Spleen (tissue), 7 donors: ENCODE measurements around the gene RAB7A.

Source experiments
- POLR2A ChIP-seq, 3 donors: fragments of 450-650 bp; IDR thresholded peaks; one replicate each; pipeline ENCODE4 v1.5.1; 2017; ENCODE audit warnings: antibody characterized with exemption in 3 of 3, mild to moderate bottlenecking in 1 of 3
- TF ChIP-seq, protein P1 (sequence below), 11 experiments: fragments of 200-600 bp in 7 of 11; fragments of 450-650 bp in 4 of 11; sonication (generic) in 4 of 11; IDR thresholded peaks in 8 of 11; conservative IDR thresholded peaks in 3 of 11; 1 replicate in 7 of 11; 2 replicates in 4 of 11; pipeline versions ENCODE4 v1.4.0 to v1.8.0; 2016 to 2021; ENCODE audit warnings: antibody characterized with exemption in 11 of 11, inconsistent platforms in 4 of 11, mild to moderate bottlenecking in 1 of 11
- donor health status: DM: no; HTN: no; CAD: no; lungs with moderate emphysema.
- donor health status: DM: no; HTN: no; CAD: no.
- donor health status: DM: no; HTN: no; CAD: no.

DNA sequence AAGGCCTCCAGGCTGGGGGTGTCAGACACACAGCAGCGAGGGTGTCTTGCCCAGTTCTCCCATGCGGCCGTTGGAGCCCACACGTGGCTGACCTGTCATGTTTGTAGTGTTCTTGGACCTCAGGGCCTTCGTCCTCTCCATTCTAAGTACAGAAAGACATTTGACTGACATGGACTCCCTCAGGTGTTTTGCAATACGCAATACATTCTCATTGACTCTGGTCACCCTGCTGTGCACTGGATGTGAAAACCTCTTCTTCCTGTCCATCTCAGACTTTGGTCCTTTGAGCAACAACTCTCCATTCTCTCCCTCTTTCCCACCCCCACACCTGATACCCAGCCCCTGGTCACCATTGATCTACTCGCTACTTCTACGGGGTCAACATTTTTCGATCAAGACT lies 124.6 kb downstream of the RAB7A start:
- TF ChIP-seq, protein P1, sequence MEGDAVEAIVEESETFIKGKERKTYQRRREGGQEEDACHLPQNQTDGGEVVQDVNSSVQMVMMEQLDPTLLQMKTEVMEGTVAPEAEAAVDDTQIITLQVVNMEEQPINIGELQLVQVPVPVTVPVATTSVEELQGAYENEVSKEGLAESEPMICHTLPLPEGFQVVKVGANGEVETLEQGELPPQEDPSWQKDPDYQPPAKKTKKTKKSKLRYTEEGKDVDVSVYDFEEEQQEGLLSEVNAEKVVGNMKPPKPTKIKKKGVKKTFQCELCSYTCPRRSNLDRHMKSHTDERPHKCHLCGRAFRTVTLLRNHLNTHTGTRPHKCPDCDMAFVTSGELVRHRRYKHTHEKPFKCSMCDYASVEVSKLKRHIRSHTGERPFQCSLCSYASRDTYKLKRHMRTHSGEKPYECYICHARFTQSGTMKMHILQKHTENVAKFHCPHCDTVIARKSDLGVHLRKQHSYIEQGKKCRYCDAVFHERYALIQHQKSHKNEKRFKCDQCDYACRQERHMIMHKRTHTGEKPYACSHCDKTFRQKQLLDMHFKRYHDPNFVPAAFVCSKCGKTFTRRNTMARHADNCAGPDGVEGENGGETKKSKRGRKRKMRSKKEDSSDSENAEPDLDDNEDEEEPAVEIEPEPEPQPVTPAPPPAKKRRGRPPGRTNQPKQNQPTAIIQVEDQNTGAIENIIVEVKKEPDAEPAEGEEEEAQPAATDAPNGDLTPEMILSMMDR (IDR thresholded peaks at IDR 0.05 in 8 of 11, conservative IDR thresholded peaks at IDR 0.05 in 3 of 11) = no peak
- TF ChIP-seq POLR2A (IDR thresholded peaks at IDR 0.05) = no peak
